Hippocampal formation (tissue), 2 donors: ENCODE data around the gene DDX55.

Experiments used
- DNase-seq, 2 donors: peaks; one replicate each; lab custom pipeline; 2025; lab: John Stamatoyannopoulos, UW

Gene DDX55

DNA sequence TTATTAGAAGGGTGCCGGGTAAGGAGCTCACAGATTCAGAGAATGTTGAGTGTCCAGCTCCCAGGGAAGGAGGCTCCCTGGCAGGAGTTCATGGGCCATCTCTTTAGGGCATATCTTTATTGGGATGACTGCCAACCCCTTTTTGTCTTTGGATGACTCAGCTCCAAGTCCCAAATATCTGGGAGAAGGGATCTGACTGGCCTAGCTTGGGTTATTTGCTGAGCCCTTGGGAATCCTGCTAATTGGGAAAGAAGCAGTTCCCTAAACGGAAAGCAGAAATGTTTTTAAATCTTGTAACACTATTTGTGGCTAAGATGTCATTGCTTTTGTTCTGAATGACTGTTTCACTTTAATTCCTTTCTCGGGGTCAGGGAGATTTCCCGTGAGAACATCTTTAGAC, 12.6 kb downstream of the DDX55 start:
- no peak for DNase-seq

DNA sequence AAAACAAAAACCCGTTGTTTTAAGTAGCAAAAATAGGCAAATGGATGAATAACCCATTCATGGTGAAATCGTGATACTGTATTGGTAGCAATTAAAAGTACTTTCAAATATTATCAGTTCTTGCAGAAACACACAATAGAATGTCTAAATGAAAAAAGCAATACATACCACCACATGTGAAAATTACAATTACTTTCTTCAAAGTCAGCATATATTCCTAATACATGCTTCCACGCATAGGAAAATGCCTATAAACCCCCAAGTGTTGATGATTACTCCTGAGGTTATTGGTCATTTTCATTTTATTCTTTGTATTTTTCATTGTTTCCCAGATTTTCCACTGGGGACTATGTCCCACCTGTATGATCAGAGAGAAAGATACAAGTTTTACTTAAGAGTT, 15.2 kb downstream of the DDX55 start:
- no peak for DNase-seq

DNA sequence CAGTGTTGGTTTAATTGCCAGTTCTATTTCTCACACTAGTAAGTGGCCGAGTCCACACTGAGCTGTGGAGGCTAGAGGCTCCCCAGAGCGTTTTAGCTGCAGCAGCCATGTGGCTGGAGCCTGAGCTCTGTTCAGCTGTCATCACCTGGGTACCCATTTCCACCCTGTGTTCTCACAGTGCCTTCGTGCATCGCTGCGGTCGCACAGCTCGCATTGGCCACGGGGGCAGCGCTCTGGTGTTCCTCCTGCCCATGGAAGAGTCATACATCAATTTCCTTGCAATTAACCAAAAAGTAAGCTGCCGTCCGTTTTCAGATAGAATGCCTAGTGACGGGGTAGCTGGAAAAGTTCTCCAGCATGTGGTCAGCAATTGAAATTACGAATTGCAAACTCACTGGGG, 15.7 kb downstream of the DDX55 start:
- DNase-seq, result no peak

DNA sequence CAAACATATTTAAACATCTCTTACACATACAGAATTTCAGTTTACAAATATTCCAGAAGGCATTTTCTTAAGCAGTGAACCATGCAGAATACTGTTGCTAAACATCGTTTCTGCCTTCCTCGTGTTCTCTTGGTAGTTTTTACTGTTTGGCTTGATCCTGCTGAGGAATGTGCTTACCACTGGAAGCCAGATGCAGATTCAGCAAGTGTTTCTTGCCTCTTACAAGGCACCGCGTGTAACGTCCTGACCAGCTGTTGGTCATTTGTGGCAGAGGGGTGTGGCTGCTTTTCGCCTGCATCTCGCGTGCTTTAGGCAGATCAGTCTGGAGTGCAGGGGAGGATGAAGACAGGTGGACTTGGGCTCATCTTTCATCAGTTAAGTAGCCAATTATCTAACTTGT, 19.2 kb downstream of the DDX55 start:
- no peak for DNase-seq

DNA sequence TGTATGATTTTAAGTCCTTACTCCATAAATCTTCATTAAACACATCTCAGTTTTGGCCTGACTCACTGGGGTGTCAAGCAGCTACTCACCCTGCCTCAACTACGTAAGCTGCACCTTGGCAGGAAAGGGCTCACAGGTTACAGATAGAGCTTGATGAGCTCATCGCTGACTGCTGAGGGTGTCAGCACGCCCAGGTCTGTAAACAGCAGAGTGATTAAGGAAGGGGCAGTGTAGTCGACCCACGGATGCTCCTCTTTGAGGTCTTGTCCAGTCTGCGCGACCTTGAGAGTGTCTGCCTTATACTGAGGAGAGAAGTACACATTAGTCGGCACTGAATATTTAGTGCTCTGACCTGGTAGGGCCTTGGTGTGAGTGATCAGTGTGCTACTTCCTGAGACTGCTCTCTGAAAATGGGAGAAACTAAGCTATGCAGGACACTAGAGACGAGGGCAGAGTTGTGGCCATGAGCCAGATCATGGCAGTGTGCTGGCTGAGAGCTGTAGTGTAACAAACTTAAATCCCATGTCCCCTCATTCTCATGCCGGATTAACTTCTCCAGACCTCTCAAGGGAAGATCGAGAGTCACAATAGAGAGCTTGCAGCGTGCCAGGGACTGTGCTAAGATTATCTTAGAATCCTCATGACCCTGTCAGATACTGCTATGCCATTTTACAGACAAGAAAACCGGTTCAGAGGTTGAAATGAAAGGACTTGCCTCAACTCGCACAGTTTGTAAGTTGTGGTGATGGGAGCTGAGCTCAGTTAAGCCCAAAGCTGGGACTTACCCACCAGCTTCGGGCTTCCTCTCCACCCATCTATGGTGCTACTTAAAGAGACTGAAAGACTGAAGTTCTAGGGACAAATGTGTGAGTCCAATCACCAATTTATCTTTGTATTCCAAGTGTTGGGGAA, 20.0 kb downstream of the DDX55 start:
- DNase-seq, result no peak

DNA sequence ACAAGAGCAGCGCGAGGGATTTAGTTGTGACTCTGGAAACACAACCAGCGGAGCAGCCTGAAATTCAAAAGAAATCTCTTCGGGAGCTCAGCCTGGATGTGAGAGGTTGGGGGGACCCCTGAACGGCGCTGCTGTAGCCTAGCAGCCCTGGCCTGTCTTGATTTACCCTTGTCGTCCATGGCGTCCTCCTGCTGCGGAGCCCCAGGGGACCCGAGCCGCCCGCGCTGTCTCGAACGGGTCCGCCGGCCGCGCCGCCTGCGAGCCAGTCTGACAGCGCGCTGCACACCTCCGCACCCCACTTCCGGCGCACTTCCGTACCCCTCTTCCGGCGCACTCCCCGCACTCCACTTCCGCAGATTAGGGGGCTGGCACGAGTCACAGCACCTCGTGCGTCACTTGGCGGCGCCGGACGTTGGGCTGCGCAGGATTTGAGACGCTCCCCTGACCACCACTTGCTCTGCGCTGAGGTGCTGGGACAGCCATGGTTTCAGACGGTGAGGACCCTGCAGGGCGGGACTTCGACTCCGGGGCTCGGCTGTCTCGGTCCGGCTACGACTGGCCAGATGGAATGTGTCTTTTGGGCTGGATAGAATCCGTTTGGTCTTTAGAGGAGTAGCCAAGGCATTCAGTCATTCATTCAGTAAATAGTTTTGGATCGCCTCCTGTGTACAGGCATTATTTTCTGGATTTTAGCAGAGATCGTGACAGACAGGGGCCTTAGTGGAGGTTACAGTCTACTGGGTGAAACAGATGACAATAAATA, 31.7 kb downstream of the DDX55 start, which contains the start of the genes EIF2B1 and GTF2H3:
Gene EIF2B1 (minus strand): TSS at position 308 of the 763 bp plus-strand sequence. CDS start 129 bp downstream, at position 179.
Gene GTF2H3 (plus strand): TSS at position 451 of the 763 bp plus-strand sequence. CDS start 31 bp downstream, at position 482.
- peak; percentile 88 to 95 for DNase-seq

DNA sequence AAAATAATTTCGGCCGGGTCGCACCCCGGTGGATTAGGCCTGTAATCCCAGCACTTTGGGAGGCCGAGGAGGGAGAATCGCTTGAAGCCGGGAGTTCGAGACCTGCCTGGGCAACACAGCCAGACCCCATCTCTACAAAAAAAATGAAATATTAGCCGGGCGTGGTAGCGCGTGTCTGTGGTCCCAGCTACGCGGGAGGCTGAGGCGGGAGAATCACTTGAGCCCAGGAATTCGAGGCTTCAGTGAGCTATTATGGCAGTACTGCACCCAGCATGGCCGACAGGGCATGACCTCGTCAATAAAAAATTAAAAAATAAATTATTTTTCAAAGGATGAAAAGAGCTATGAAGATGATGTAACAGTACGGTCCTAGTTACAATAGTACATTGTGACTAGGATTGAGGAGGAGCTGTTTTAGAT, 32.3 kb downstream of the DDX55 start:
- DNase-seq, result no peak

DNA sequence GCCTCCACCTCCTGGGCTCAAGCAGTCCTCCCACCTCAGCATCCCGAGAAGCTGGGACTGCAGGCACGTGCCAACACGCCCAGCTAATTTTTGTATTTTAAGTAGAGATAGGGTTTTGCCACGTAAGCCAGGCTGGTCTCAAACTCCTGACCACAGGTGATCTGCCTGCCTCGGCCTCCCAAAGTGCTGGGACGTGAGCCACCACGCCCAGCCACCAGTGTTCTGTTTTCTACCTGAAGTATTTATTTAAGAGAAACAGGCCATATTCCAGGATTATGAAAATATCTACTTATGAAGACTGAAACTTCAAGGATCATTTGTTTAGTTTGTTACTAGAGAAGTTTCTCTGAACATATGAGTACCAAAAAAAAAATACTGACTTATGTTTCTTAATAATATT, 42.0 kb downstream of the DDX55 start:
- no peak for DNase-seq

DNA sequence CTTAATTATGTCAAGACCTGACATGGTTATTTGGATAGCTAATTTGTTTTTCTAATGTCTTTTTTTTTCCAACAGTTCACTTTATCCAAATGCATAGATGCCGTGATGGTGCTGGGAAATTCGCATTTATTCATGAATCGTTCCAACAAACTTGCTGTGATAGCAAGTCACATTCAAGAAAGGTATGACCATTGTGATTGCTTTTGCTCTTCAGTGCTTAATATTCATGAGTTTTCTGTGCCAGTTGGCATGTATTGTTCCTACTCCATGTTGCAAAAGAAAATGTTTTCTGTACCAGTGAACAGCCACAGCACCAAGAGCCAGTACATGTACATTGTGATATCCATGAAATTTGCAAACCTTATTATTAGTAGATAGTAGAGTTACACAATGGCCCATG, 43.5 kb downstream of the DDX55 start:
- DNase-seq, result no peak

DNA sequence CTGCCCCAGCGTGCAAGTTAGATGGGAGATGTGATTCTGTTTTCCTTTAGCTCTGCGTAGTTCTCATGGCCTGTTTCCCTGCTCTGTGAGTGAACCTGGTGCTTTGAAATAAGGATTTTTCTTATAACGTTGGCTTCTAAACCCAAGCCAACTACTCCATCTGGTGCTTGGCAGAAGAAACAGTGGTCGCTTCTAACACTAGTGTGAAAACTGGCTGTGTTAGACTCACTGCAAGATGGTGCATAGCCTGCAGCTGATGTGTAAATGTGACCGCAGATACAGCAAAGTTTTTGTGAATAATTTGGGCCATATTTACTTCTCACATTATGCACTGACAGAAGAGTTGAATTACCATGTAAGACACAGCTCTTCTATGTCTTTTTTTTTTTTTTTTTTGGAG, 44.0 kb downstream of the DDX55 start:
- DNase-seq, result peak in 1 of 2 donors; percentile 24

DNA sequence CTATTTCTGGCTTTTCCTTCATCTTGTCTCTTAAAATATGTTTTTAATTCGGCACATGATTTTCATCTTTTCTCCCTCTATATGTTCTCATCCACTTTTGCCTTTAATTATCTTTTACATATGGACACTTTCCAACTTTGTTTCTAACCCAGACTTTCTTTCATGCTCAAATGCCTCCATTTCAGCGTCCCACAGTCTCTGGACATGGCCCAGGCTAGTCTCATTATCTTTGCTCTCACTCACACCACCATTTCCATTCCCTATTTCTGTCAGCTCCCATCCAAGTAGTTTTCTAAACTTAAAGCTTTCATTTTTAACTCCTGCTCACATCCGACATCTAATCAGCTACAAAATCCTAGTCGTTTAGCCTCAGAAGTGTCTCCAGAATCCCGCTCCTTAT, 46.5 kb downstream of the DDX55 start:
- no peak for DNase-seq

DNA sequence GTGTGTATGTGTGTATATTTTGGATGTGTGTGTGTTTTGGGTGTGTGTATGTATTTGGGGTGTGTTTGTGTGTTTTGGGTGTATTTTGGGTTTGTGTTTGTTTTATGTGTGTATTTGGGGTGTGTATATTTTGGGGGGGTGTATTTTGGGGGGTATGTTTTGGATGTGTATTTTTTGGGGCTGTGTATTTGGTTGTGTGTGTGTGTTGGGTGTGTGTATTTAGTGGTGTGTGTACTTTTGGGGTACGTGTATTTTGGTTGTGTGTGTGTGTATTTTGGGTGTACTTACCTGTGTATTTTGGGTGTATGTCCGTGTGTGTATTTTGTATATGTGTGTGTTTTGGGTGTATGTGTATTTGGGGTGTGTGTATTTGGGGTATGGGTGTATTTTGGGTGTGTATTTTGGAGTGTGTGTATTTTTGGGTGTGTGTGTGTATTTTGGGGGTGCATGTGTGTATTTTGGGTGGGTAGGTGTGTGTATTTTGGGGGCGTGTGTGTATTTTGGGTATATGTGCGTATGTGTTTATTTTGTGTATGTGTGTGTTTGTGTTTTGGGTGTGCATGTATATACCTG, 52.3 kb downstream of the DDX55 start:
- DNase-seq, result no peak

DNA sequence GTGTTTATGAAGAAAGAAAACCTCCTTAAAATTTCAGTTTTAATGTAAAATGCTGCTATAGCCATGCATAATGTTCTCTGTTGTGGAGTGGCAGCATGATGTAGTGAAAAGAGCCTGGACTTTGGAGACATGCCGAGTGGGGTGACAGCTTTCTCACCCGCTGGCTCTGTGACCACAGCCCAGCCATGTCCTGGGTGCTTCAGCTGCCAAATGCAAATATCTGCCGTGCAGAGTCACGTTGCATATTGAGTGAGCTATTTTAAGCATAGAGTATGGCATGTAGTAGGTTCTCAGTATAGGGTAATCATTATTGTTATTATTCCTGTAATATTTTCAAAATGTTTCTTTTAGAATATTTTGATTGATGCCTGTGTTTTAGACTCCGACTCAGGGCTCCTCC, 53.5 kb downstream of the DDX55 start:
- DNase-seq, result no peak

DNA sequence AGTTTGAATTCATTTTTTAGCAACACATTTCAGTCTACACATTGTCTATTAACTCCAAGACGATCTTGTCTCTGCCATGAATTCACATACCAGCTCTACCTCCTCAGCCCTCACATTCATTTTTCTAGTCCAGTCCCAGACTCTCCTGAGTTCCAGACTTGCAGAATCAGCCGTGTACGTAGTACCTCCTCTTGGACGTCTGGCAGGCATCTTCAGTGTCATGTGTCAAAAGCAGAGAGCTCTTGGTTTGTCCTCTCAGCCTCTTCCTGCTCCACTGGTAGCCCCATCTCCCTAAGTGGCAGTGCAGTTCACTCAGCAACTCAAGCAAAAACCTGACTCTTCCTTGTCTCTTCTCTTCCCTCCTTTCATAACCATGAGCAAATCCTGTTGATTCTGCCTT, 54.5 kb downstream of the DDX55 start:
- no peak for DNase-seq

DNA sequence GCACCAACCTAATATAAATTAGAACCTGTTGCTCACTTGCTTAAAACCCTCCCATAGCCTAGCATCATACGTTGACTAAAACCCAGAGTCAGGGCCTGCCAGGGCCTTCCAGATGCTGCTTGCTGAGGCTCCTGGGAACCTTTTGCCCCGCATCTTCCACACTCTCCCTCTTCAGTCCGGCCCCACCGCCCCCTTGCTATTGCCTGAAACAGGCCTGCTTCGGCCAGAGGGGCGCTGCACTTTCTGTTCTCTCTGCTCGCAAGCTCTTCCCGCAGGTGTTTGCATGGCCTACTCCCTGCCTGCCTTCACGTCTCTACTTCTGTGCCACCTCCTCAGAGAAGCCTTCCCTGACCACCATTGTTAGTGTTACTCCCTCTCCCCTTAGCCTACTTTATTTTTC, 55.3 kb downstream of the DDX55 start:
- no peak for DNase-seq

DNA sequence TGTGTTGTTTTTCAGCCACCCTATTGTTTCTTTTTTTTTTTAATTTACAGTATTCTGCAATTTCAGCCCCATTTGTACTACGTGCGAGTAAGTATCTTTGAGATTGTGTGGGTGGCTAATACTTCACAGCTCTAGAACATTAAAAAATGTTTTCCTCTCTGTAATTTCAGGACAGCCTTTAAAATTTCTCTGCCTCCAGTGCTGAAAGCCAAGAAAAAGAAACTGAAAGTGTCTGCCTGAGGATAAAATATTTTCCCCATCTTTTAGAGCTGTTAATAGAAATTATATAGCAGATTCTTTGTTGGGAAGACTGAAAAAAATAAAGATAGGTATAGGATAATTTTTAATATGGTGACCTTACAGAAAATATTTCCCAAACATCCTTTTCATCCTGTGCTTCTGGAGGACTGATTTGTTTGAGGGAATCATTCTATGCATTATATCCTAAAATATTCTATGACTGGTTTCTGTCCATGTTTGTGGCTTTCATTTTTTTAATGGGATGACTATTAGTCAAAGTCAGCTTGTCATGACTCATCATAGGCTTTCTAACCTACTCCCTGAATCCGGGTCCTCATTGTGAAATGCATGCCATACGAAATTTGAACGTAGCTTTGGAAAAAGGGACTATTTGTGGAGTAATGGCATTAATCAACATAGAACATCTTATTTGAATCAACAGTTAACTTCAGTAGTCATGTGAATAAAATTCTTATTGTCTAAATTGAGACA, 58.3 kb downstream of the DDX55 start:
- no peak for DNase-seq

DNA sequence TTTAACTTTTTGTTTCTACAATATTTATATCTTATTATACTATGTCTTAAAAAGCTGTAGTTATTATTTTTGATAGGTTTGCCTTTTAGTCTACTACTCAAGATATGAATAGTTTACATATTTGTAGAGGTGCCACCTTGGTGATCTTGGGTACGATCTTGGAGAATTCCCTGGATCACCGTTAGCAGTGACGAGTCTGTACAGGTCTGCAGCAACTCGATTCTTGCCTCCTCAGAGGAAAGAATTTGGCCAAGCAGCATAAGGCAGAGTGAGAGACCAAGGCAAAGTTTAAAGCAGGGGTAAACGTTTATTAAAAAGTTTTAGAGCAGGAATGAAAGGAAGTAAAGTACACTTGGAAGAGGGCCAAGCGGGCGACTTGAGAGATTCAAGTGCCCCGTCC, 65.9 kb downstream of the DDX55 start:
- no peak for DNase-seq
